Stimulated activated CD4-positive, alpha-beta T cell treated with anti-CD3 and anti-CD28 coated beads, Interleukin-2, amount 100 ng/mL, for 24 hours (primary cell): ENCODE data around the gene KMT2C.
"Not testable (repeated sequence)": the region's sequence is repeated elsewhere in the genome, so short reads cannot be mapped to it uniquely, and the experiment has no call there.

ENCODE experiments used
- DNase-seq, 2 donors: peaks; one replicate each; pipeline ENCODE4 v3.0.0-alpha.2; 2020

The KMT2C gene

GRCh38 chr7:152353281-152353680, 82.5 kb downstream of the KMT2C start:
- not testable (repeated sequence) for DNase-seq

GRCh38 chr7:152351747-152352146, 84.1 kb downstream of the KMT2C start:
- DNase-seq, result not testable (repeated sequence)

GRCh38 chr7:152351168-152351567, 84.6 kb downstream of the KMT2C start:
- no peak for DNase-seq

GRCh38 chr7:152347888-152348287, 87.9 kb downstream of the KMT2C start:
- DNase-seq, result no peak

GRCh38 chr7:152344253-152344652, 91.5 kb downstream of the KMT2C start:
- no peak for DNase-seq

GRCh38 chr7:152342796-152343195, 93.0 kb downstream of the KMT2C start:
- no peak for DNase-seq

- DNase-seq, result no peak
Observed at GRCh38 chr7:152341914-152342236, 93.9 kb downstream of the KMT2C start.

GRCh38 chr7:152341039-152341913, 94.5 kb downstream of the KMT2C start:
- DNase-seq, result no peak

- DNase-seq, result no peak
Observed at GRCh38 chr7:152340161-152340560, 95.6 kb downstream of the KMT2C start.

GRCh38 chr7:152338561-152338960, 97.2 kb downstream of the KMT2C start:
- no peak for DNase-seq

- DNase-seq, result peak in 1 of 2 donors; percentile 18
Observed at GRCh38 chr7:152336754-152337368, 98.9 kb downstream of the KMT2C start.

GRCh38 chr7:152335900-152336571, 99.8 kb downstream of the KMT2C start:
- DNase-seq, result no peak

- DNase-seq, result no peak
Observed at GRCh38 chr7:152333134-152333533, 102.7 kb downstream of the KMT2C start.

GRCh38 chr7:152330827-152331226, 105.0 kb downstream of the KMT2C start:
- no peak for DNase-seq

GRCh38 chr7:152329469-152329868, 106.3 kb downstream of the KMT2C start:
- no peak for DNase-seq

GRCh38 chr7:152328234-152328633, 107.6 kb downstream of the KMT2C start:
- no peak for DNase-seq

- DNase-seq, result no peak
Observed at GRCh38 chr7:152315845-152316244, 120.0 kb downstream of the KMT2C start.

- DNase-seq, result no peak
Observed at GRCh38 chr7:152313831-152314604, 121.8 kb downstream of the KMT2C start.

- DNase-seq, result no peak
Observed at GRCh38 chr7:152313217-152313616, 122.6 kb downstream of the KMT2C start.

GRCh38 chr7:152312316-152312715, 123.5 kb downstream of the KMT2C start:
- DNase-seq, result no peak

- no peak for DNase-seq
Observed at GRCh38 chr7:152307902-152308301, 127.9 kb downstream of the KMT2C start.

- DNase-seq, result not testable (repeated sequence)
Observed at GRCh38 chr7:152299542-152300143, 136.2 kb downstream of the KMT2C start.

GRCh38 chr7:152292897-152293296, 142.9 kb downstream of the KMT2C start:
- DNase-seq, result no peak
